NCI-H748 (cell line): ENCODE results near the gene IRGQ.
"Not testable (repeated sequence)": the region's sequence is repeated elsewhere in the genome, so short reads cannot be mapped to it uniquely, and the experiment has no call there.

ENCODE experiments used
- DNase-seq: peaks from one replicate; lab custom pipeline; 2025; ENCODE audit not compliant: unreplicated experiment; lab: John Stamatoyannopoulos, UW

IRGQ gene

DNA sequence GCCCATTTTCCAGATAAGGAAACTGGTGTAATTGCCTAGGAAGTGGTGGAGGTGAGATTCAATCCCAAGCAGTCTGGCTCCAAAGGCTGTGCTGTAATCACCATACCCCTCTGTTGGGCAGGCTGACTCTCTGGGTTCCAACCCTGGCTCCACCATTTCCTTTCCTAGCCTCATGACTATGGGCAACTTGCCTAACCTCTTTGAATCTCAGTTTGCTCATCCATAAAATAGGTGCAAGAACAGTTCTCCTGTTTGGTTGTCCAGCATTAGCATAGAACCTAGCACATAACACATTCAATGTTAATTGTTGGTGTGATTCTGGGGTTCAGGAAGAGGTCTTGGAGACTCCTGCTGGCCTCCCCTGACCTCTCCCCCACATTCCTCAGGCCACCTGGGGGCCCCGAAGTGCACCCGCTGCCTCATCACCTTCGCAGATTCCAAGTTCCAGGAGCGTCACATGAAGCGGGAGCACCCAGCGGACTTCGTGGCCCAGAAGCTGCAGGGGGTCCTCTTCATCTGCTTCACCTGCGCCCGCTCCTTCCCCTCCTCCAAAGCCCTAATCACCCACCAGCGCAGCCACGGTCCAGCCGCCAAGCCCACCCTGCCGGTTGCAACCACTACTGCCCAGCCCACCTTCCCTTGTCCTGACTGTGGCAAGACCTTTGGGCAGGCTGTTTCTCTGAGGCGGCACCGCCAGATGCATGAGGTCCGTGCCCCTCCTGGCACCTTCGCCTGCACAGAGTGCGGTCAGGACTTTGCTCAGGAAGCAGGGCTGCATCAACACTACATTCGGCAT is 2.7 kb upstream of the IRGQ start:
- DNase-seq: no peak

DNA sequence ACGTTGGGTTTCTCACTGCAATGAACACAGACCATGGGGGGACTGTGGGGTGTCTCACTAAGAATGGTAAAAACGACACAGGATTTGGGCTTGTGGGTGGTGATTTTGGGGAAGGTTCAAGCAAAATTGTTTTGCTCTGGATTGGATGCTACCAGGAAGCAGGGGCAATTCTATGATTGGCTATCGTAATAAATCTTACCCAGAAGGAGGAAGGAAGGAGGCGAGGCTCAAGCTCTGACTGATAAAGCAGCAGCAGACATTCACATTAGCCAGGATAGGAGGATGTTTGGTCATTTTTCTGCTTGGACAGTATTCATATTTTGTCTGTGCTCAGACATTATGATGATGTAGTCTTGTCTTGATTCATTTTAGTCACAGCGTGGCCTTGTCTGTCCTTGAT is 1.9 kb upstream of the IRGQ start:
- no peak for DNase-seq

DNA sequence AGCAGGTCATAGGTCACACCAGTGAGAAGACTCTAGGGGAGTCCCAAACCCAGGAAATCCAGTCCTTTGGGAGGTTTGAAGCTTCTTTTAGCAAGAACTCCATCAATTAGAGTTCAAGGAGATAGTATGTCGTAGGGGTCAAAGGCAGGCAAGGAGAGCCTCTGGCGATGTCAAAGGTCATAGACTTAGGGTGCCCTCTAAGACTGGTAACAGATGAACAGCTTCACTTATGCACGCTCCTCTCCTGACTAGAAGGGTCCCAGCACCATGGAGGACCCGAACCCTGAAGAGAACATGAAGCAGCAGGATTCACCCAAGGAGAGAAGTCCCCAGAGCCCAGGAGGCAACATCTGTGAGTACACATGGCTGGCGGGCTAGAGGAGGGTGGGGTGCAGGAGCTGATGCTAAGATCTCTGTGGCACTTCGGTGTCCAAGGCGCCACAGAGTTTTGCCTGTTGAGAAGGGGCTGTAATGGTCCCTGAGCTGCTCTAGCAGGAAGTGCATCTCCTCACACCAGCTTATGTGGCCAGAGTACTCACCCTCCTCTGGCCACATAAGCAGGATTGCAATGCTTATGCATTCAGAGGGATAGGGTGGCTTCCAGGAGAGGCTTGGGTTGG is 1.0 kb upstream of the IRGQ start:
- peak; percentile 39 for DNase-seq

DNA sequence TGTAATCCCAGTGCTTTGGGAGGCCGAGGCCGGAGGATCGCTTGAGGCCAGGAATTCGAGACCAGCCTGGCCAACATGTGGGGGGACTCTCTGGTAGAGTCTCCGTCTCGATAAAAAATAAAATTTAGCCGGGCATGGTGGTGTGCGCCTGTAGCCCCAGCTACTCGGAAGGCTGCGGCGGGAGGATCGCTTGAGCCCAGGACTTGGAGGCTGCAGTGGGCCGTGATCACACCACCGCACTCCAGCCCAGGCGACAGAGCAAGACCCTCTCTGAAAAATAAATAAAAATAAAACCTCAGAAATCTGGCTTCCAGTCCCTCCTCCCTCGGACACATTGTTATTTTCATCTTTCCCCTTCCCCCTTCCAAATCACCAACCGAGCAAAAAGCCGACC is 332 bp downstream of the IRGQ start:
- peak; percentile 64 for DNase-seq

DNA sequence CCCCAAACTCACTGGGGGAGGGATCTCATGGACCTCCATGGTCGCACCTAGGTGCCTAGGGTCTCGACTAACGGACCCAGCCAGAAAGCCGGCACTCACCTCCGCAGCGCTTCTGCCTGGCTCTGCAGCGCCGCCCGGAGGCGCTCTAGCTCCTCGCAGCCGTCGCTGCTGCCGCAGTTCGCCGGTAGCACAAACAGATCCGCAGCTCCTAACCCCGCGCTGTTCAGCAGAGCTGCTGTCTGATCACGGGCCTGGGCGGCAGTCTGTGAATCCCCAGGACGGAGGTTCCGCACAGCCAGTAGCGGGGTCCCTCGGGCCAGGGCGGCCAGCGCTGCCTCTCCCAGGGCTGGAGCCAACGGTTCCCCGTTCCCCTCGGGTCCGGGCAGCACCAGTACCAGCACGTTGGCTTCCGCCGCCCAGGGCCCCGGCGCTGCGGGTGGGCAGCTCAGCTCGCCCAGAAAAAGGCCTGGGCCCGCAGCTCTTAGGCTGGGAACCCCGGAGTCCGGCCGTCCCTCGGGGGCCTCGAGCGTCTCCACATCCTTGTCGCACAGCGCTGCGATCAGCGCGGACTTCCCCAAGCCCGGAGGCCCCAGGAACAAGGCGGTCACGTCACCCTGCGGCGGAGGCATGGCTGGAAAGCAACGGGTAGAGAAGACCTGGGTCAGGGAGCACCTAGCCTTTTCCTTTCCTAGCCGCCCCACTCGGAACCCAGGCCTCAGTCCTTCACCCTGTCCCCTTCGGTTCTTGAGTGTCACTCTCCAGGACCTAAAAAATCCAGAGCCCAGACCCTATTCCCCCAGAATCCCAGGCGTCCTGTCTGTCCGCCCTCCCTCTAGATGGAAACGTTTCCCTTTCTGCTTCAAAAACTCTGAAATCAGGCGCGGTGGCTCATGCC is 977 bp downstream of the IRGQ start:
- DNase-seq: peak; percentile 88

DNA sequence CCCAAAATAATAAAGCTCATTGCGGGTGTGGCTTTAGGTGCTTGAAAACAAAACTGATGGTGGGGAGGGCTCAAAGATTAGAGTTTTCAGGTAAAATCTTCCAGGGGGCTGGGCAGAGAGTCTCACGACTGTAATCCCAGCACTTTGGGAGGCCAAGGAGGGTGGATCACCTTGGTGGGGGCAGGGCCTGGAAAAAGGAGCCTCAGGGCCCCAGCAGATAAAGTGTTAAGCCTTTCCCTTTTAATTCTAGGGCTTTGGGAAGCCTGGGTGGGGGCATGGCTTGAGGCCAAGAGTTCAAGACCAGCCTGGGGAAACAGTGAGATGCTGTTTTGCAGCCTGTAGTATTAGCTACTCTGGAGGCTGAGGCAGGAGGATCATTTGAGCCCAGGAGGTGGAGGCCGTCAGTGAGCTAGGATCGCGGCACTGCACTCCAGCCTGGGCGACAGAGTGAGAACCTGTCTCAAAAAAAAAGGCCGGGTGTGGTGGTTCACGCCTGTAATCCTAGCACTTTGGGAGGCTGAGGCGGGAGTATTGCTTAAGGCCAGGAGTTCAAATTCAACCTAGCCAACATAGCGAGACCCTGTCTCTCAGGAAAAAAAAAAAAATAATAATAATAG is 1.7 kb downstream of the IRGQ start:
- DNase-seq: no peak

DNA sequence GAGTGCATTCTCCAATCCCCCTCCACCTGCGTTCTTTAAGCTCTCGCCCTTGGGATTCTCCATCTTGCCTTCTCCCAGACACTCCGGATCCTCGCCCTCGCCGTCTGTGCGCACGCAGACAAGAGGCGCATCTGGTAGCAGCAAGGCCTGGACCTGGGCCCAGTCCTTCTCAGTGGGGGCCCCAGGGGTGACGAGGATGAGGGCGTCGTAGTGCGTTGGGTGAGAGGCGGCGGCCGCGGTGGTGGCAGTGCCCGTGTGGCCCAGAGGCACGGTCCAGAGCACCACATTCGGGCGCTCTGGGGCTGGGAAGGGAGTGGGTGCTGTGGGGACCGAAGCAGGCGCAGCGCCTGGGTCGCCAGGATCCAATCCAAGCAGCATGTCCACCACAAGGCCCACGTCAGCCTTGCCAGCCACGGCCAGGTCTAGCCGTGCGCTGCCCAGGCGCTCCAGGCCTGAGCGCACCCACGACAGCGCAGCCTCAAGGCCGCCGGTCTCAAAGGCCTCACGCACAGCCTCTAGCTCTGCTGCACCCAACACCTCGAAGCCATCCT is 3.1 kb downstream of the IRGQ start:
- no peak for DNase-seq

DNA sequence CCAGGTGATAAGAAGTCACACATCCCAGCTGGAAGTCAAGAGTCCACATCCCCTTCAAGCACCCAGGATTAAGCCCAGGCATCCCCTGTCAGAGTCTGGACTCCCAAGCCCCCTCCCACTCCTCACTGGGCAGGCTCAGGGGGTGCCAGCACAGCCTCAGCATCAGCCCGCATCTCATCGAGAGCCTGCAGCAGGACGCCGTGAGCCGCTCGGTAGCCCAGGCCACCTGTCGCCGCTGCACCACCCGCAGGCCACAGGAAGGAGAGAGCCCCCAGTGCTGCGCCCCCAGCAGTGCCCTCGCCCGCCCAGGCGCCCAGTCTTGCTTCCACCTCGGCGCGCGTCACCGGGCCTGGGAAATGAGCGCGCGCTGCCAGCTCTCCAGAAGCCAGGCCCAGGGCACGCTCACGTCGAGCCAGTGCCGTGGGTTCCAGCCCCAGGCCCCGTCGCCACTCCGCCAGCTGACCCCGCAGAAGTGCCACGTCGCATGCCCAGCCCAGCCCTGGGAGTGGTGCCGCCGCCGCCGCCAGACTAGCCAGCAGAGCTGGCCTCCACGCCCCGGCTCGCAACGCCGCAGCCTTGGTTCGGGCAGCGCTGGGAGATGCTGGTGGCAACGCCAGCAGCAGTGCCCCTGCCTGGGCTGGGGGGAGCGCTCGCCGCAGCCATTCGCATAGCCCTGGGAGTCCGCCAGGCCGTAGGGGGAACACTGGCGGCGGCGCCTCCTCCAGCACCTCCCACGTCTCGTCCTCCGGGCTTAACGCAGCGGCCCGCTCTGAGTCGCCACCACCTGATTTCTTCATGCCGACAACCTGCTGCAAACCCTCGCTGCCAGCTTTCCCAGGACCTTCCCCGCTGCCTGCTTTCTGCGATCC is 3.8 kb downstream of the IRGQ start:
- DNase-seq: no peak

DNA sequence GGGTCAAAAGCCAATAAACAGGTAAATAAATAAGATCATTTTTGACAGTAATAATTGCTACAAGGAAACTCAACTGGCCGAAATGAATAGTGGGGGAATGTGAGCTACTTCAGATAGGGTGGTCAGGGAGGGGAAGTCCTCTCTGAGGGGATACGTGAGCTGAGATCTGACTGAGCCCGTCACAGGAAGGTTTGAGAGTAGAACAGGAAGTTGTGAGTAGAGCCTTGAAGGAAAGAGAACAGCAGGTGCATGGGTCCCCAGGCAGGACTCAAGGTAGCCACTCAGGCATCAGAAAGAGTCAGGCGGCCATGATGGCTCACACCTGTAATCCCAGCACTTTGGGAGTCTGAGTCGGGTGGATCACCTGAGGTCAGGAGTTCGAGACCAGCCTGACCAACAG is 6.3 kb downstream of the IRGQ start:
- DNase-seq: no peak

DNA sequence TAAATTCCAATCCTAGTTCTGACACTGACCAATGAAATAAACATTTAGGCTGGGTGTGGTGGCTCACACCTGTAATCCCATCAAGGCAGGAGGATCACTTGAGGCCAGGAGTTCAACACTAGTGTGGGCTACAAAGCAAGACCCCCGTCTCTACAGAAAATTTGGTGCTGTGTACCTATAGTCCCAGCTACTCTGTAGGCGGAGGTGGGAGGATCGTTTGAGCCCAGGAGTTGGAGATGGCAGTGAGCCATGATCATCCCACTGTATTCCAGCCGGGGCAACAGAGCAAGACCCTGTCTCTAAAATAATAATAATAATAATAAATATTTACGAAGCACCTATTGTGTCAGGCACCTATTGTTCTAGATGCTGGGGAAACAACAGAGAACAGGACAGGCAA is 6.7 kb downstream of the IRGQ start:
- DNase-seq: no peak

DNA sequence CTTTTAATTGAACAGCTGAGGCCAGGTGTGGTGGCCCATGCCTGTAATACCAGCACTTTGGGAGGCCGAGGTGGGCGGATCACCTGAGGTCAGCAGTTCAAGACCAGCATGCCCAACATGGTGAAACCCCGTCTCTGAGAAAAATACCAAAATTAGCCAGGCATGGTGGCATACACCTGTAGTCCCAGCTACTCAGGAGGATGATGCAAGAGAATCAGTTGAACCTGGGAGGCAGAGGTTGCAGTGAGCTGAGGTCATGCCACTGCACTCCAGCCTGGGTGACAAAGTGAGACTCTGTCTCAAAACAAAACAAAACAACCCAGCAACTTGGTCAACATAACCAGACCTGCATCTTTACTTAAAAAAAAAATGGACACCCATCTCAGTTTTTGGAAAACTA is 8.9 kb downstream of the IRGQ start:
- not testable (repeated sequence) for DNase-seq

DNA sequence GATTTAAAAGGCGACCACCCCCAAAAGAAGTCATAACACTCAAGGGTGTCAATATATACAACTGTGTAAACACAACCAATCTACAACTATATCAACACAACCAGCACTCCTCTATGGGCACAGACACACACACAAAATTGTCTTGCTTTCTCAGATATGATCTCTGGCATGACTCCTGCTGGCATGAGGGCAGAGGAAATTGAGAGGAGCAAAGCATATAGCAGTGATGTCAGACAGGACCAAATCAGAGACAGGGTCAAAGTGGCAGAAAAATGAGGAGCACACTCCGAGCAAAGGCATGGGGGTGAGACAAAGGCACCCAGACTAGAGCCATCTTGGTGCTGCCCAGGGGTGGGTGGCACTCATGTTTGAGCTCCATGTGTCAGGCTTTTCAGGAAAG is 9.6 kb downstream of the IRGQ start:
- no peak for DNase-seq

DNA sequence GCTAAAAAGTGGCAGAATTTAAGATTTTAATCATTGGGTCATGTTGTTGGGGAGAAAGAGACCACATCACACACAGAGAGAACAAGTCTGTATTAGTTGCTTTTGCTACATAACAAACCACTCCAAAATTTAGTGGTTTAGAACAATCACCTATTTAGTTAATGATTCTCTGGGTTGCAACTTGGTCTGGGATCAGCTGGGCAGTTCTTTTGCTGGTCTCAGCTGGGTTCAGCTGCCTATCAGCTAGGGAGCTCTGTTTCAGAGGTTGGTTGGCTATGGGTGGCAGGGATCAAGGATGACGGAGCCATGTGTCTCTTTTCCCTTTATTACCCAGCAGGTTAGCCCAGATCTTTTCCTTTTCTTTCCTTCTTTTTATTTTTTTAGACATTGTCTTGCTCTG is 11.4 kb downstream of the IRGQ start:
- DNase-seq: no peak

DNA sequence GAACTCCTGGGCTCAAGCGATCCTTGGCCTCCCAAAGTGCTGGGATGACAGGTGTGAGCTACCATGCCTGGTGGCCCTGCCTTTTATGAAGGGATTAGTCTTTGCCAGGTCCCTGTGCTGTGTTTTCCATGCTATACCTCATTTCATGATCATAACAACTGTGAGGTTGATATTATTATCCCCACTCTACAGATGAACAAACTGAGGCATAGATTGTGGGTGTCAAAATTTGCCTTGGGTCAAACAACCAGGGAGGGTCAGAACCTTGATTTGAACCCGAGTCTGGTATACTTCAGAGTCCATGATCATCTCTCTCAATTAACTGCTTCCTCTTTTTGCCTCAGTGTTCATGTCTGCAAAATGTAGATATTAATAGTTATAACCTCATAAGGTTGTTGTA is 13.4 kb downstream of the IRGQ start:
- no peak for DNase-seq

DNA sequence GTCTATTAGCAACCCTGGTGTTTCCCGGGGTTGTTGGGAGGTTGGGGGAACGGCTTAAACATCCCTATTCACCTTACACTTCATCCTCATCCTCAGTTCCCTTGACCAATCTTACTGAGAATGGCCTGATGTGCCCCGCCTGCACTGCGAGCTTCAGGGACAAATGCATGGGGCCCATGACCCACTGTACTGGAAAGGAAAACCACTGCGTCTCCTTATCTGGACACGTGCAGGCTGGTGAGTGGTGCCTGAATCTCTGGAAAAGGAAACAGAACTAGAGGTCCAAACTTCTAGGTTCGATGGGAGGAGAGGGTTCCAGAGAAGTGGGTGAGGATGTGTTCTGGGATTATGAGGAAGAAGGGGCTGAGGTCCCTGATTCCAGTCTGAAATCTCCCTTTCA is 14.5 kb downstream of the IRGQ start:
- DNase-seq: no peak

DNA sequence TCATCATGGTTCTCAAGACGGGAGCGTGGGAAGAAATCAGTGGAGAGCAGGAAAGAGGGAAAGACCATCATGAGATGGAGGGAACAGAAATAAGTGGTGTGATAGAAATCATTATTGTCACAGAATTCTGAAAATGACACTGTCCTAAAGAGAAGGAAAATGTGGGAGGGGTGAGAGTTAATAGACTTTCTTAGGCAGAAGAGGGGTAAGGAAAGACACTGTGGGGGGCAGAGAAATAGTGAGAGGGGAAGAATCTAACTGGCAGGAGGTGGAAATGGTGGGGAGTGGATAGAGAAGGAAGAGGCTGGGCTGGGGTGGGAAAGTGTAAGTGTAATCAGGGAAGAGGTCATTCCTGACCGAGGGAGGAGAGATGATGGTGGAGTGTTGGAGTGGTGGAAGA is 17.1 kb downstream of the IRGQ start:
- no peak for DNase-seq

DNA sequence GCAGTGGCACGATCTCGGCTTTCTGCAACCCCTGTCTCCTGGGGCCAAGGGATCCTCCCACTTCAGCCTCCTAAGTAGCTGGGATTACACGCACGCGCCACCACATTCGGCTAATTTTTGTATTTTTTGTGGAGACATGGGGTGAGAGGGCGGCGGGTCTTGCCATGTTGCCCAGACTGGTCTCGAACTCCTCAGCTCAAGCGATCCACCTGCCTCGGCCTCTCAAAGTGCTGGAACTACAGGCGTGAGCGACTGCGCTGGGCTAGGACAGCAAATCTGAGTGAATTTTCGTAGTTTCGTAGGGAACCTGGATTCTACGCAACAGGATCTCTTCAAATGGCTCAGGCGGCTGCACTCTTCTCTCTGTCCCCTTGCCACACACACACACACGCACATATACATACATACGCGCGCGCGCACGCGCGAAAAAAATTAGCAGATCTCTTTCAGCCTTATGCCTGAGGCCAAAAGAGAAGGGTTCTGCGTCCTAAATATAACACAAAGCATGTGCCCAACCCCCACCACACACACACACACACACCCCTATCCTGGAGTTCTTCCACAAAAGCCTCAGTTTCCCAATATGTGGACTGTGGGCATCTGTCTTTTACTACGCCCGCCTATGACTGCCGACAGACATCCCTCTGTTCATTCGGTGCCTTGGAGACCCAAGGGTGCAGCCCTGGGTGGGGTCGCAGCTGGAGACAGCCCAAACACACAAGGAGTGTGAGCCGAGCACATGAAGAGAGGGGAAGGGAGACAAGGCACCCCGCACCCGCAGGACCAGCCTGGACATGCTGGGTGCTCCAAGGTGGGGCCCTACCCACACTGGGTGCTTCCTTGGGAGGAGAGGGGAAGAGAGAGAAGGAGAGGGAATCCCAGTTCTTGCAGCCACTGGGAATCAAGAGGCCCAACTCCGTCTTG is 19.7 kb downstream of the IRGQ start:
- DNase-seq: peak; percentile 29

DNA sequence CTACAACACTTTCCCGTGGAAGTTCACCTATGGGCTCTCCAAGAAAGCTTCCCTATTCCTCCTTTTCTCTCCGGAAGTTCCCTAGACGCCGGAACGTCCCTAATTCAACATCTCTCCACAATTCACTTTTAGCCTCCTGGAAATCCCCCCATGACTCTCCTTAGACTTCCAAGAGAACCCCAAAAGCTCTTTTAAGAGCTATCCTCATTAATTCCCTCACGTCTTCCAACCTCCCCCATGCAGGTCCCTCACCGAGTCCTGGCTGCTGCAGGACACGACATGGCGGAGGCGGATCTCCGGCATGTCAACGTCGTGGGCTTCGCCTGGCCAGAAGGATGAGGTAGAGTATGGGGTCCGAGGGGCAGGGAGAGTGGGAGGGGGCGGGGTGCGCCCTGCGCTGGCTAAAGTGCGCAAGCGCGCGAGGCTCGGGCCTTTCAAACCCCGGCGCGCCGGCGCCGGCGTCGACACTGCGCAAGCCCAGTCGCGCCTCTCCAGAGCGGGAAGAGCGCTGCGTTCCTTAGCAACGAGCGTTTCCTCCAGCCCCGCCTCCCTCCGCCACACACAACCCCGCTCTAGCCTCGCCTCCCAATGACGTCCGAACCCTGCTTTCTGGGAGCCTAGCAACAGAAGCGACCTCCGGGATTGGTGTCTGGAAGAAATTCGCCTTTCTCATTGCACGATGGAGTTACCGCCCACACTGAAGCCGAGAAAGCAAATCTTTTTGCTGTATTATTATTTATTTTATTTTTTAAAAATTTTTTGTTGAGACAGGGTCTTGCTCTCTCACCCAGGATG is 20.6 kb downstream of the IRGQ start, which contains the start of the genes PINLYP and XRCC1:
PINLYP (plus strand) TSS at position 646 of the 795 bp plus-strand sequence. CDS start 1,391 bp downstream, outside the sequence.
XRCC1 (minus strand) TSS at position 372 of the 795 bp plus-strand sequence; CDS start at position 303, 69 bp downstream.
- DNase-seq: peak; percentile 100
